Stimulated activated CD8-positive, alpha-beta memory T cell treated with anti-CD3 and anti-CD28 coated beads, Interleukin-7, amount 100 ng/mL, for 4 hours (primary cell): Measurements from ENCODE around the gene LMTK2.
"Not testable (repeated sequence)": the region's sequence is repeated elsewhere in the genome, so short reads cannot be mapped to it uniquely, and the experiment has no call there.

Source experiments
- DNase-seq, 2 donors: peaks; one replicate each; pipeline ENCODE4 v3.0.0-alpha.2; 2020; ENCODE audit warnings: low read depth in 2 of 2

LMTK2 gene

DNA sequence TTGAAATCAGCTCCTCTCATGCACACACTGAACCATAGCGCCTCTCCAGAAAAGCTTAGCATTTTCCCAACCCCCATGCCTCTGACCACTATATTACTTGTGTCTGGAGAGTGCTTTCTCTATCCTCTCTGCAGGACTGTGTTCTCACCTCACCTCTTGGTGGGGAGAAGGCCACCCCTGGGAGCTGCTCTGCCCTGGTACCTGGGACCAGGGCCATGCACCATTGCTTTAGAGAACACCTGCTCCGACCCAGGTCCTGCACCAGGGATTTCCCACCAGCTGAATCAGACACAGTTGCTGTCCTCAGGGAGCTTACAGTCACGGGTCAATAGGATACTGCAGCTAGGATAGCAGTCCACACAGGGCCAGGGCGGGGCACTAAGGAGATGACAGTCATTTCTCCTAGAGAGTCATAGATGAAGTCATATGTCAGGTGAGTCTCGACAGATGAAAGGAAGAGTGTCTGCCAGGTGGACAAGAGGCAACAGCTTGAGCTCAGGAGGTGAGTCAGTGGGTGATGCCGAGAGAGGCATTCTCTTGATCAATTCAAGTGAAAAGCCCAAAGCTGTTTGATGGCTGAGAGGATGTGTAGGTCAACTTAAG lies 619 bp upstream of the LMTK2 start:
- DNase-seq, result no peak

DNA sequence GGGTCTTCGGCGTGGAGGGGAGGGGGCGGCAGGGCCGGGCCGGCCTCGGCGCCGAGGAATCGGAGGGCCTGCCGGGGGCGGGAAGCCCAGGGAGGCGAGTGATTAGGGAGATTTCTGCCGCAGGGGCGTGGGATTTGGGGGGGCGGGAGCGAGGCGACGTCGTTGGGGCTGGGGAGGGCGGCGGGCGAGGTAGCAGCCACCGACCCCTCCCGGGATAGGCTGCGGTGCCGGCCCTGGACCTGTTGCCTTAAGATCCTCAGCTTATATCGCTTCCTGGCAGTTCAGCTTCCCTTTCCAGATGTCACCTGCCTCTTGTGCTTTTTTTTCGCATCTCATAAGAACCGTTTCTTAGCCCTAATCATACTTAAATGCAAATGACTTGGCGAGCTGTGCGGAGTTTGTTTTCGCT lies 655 bp downstream of the LMTK2 start:
- peak in 1 of 2 donors; percentile 12 for DNase-seq

DNA sequence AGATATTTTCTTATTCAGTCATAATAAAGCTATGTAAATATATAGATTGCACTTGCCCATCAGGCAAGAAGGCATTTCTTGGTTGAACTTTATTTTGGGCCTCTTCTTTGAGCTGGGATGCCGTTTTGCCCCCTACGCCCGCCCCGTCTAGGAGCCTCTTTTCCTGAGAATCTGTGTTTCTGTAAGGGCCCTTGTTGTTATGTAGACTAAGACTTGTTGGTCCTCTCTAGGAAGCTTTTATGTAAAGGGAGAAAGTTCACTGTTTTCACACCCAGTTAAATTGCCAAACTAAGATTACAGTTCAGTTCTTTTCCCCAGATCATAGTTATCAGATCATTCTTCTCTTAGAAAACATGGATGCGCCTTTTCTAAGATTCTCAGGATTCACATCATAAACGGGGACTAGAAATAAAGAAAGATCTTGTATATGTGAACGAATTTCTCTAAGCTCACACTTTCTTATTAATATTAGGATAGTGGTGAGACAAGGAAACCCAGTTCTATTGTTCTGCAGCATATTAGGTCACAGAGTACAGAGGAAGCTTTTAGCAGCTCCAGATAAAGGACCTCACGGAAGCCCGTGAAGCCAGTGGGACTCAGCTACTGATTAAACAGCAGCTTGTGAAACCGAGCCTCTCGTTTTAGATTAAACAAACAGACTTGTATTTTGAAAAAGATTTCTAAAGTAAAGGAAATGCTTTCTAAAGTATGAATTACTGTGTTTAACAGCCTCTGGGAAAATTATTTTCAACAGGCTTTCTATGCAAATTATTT lies 3.8 kb downstream of the LMTK2 start:
- DNase-seq, result no peak

DNA sequence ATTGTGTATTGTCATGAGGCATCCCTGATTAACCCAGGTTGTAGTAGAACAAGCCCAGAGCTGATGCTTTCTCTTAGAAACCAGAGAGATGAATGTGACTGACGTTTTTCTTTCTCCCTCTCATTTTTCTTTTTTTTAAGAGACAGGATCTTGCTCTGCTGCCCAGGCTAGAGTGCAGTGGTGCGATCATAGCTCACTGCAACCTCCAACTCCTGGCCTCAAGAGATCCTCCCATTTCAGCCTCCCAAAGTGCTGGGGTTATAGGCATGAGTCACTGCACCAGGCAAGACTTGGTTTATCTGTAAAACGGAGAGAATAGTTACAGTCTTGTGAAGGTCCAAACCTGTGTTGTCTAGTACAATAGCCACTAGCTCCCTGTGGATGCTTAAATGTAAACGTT lies 5.4 kb downstream of the LMTK2 start:
- no peak for DNase-seq

- DNase-seq, result no peak
Measured at GRCh38 chr7:98115746-98116525, 9.3 kb downstream of the LMTK2 start.

DNA sequence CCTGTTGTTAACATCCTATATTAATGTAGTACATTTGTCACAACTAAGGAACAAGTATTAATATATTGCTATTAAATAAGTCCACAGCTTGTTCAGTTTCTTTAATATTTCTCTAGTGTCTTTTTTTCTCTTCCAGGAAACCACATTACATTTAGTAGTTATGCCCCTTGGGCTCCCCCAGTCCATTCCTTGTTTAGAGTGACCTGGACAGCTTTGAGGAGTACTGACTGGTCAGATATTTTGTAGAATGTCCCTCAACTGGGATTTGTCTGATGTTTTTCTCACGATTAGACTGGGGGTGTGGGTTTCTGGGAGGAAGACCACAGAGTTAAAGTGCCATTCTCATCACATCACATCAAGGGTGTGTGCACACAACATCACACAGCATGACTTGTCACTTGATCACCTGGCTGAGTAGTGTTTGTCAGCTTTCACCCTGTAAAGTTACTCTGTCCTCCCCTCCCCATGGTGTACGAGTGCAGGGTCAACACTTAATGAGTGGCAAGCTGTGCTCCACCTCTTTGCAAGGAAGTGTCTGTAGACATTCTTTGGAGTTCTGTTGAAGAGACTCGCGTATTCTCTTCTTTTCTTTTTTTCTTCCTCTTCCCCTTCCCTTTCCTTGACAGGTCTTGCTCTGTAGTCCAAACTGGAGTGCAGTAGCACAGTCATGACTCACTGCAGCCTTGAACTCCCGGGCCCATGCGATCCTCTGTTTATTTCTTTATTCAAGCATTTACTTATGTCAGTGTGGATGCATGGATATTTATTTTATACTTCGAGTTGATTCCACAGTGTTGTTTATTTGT lies 10.2 kb downstream of the LMTK2 start:
- no peak for DNase-seq

- DNase-seq, result no peak
Measured at GRCh38 chr7:98119256-98119918, 12.7 kb downstream of the LMTK2 start.

DNA sequence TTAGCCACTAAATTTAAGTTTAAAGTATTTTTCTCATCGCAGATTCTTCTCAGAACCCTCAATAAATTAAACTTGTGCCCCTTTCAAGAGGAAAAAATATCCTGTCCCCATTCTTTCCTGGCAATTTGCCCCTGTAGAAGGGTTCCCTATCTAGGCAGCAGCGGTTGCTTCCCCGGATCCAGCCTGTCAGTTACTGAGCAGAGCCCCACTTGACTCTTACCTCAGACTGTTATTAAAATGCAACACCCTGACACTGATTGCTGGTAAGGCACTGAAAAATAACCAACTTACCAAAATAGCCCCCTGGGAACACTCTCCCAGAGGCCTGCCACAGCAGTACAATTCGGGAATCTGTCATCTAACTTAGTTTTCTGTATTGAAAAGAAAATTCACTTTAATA lies 13.9 kb downstream of the LMTK2 start:
- no peak for DNase-seq

GRCh38 chr7:98121388-98121787 lies 14.7 kb downstream of the LMTK2 start:
- not testable (repeated sequence) for DNase-seq

GRCh38 chr7:98123365-98123696 lies 16.7 kb downstream of the LMTK2 start:
- DNase-seq, result no peak

- DNase-seq, result no peak
Measured at GRCh38 chr7:98125759-98126158, 19.1 kb downstream of the LMTK2 start.

GRCh38 chr7:98126311-98127142 lies 19.9 kb downstream of the LMTK2 start:
- DNase-seq, result no peak

GRCh38 chr7:98128346-98128745 lies 21.7 kb downstream of the LMTK2 start:
- no peak for DNase-seq

- no peak for DNase-seq
Measured at GRCh38 chr7:98130959-98131358, 24.3 kb downstream of the LMTK2 start.

DNA sequence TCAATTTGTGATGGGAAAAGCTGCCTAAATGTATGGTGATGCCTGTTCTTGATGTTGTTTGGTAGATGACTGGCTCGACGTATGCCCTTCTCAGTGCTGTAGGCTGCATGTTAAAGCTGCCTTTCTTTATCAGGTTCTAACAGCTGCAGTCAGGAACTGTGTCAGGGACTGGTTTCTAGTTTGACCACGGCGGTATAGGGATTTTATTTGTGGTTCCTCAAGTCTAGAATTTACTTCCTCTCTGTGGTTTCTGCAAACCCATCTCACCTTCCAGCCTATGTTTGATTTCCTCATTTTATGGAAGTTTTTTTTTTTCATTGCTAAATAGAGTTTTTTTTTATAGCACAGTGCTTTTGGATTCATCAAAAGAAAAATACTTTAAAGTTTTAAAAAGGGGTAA lies 26.5 kb downstream of the LMTK2 start:
- no peak for DNase-seq

GRCh38 chr7:98133621-98134303 lies 27.1 kb downstream of the LMTK2 start:
- no peak for DNase-seq

DNA sequence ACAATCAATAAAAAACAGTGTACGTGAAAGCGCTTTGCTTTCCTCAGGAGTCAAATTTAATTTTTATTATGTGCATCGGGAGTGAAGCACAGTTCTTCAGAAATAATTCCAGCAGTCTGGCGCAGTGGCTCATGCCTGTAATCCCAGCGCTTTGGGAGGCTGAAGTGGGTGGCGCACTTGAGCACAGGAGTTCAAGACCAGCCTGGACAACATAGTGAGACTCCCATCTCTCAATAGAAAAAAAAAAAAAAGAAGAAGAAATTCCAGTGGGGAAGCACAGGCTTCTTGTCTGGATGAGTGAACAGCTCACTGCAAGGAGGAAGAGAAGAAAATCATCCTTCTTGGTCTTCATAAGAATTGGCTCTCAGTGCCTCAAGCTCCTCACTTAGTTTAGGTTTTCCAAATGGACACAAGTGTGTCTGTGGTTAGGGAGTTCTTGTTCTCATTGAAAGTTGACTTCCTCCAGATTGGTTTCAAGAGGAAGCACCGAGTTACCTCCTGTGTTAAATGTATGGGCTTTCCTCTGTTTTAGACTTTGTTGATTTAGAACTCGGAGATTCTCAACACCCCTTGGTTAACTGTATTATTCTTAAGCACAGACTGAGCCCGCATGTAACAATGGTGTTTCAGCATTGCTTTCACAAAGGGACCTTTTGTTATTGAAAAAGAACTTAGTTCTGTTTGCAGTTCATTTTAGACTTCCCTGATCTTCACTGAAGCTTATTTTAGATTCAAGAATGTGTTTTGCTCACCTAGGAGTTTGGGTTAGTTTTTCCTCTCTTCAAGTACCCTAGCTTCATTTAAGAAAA lies 28.0 kb downstream of the LMTK2 start:
- no peak for DNase-seq

DNA sequence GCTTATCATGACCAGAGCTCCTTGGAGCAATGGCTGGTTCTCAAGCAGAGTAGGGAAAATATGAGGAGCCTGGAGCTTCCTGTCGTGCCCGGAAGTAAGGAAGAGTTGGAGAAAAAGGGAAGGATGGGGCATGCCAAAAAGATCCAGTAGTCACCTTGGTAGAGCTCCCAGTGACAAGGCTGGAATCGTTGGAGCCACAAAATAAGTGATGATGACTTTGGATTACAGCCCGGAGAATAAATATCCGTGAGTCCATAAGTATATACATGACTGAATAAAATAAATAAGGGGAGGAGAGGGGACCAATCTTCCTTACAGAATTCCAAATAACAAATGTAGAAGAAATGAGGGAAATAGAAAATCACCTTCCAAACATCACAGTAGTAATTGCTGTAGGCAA lies 29.3 kb downstream of the LMTK2 start:
- no peak for DNase-seq

- DNase-seq, result no peak
Measured at GRCh38 chr7:98136423-98136822, 29.8 kb downstream of the LMTK2 start.
